Astrocyte (in vitro differentiated cells and primary cell): ENCODE measurements around the gene TMEM74B.

Source experiments
- CTCF ChIP-seq: IDR thresholded peaks from 2 replicates; pipeline ENCODE4 v1.5.1; 2011; ENCODE audit warnings: low read depth, mild to moderate bottlenecking, inconsistent platforms, low read length, moderate library complexity; ENCODE audit not compliant: insufficient read depth
- EZH2 ChIP-seq: IDR thresholded peaks from 2 replicates; pipeline ENCODE4 v1.6.1; 2012; ENCODE audit warnings: mild to moderate bottlenecking, low read length, inconsistent platforms; ENCODE audit not compliant: insufficient read depth

GRCh38 chr20:1150218-1150617 is 34.6 kb downstream of the TMEM74B start:
- TF ChIP-seq CTCF = no peak
- TF ChIP-seq EZH2 = no peak
